OCI-LY7 (cell line): ENCODE measurements around the gene PAFAH2.
"Not testable (repeated sequence)": the region's sequence is repeated elsewhere in the genome, so short reads cannot be mapped to it uniquely, and the experiment has no call there.

Experiments
- EZH2phosphoT487 ChIP-seq: fragments of 200-600 bp; sonication (generic); IDR thresholded peaks from 2 replicates; pipeline ENCODE4 v1.6.1; 2018; ENCODE audit warnings: low read depth, borderline replicate concordance, mild to moderate bottlenecking, mixed run types, antibody characterized with exemption, low read length, moderate library complexity, mixed read lengths
- TF ChIP-seq, protein P1 (sequence below): fragments of 200-600 bp; sonication (generic); conservative IDR thresholded peaks from 2 replicates; pipeline ENCODE4 v1.5.1; 2014; ENCODE audit warnings: mild to moderate bottlenecking, antibody characterized with exemption, low read length, moderate library complexity, mixed read lengths

DNA sequence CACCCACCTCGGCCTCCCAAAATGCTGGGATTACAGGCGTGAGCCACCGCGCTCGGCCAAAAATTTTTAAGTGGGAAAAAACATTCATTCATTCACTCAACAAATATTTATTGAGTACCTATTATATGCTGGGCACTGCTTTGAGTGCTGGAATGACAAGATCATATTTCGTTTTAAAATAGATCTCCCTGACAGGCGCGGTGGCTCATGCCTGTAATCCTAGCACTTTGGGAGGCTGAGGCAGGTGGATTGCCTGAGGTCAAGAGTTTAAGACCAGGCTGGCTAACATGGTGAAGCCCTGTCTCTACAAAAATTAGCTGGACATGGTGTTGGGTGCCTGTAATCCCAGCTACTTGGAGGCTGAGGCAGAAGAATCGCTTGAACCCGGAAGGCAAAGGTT lies 11.1 kb downstream of the PAFAH2 start:
- TF ChIP-seq, protein P1, sequence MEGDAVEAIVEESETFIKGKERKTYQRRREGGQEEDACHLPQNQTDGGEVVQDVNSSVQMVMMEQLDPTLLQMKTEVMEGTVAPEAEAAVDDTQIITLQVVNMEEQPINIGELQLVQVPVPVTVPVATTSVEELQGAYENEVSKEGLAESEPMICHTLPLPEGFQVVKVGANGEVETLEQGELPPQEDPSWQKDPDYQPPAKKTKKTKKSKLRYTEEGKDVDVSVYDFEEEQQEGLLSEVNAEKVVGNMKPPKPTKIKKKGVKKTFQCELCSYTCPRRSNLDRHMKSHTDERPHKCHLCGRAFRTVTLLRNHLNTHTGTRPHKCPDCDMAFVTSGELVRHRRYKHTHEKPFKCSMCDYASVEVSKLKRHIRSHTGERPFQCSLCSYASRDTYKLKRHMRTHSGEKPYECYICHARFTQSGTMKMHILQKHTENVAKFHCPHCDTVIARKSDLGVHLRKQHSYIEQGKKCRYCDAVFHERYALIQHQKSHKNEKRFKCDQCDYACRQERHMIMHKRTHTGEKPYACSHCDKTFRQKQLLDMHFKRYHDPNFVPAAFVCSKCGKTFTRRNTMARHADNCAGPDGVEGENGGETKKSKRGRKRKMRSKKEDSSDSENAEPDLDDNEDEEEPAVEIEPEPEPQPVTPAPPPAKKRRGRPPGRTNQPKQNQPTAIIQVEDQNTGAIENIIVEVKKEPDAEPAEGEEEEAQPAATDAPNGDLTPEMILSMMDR = not testable (repeated sequence)
- not testable (repeated sequence) for TF ChIP-seq EZH2phosphoT487
